Measurements from ENCODE around the gene ZBTB25.

- TF ChIP-seq CTCF (IDR thresholded peaks at IDR 0.05) (no peak), EP300 (IDR thresholded peaks at IDR 0.05; ENCODE audit: low read depth) (no peak)
These were observed 15.0 kb downstream of the ZBTB25 start for GRCh38 chr14:64488590-64489099.

Measured in transverse colon (tissue), 3 donors.